GM21723 (cell line): ENCODE data around the gene PLA2G1B.

ENCODE experiments used
- ATAC-seq: cut with Tn5 transposase; IDR thresholded peaks from one replicate; pipeline ENCODE4 v1.9.1; 2021; ENCODE audit warnings: mild to moderate bottlenecking, moderate library complexity; ENCODE audit not compliant: unreplicated experiment

PLA2G1B gene

GRCh38 chr12:120331390-120331789, 3.8 kb upstream of the PLA2G1B start:
- no peak for ATAC-seq

GRCh38 chr12:120328228-120328627, 649 bp upstream of the PLA2G1B start:
- no peak for ATAC-seq

- ATAC-seq, result no peak
Measured at GRCh38 chr12:120324841-120325417, 2.6 kb downstream of the PLA2G1B start.

GRCh38 chr12:120323772-120324171, 3.8 kb downstream of the PLA2G1B start:
- ATAC-seq, result no peak

- no peak for ATAC-seq
Measured at GRCh38 chr12:120321382-120322202, 6.0 kb downstream of the PLA2G1B start.

- ATAC-seq, result peak; percentile 98
Measured at GRCh38 chr12:120317224-120318105, 10.1 kb downstream of the PLA2G1B start.

- ATAC-seq, result no peak
Measured at GRCh38 chr12:120316798-120317223, 10.8 kb downstream of the PLA2G1B start.

- no peak for ATAC-seq
Measured at GRCh38 chr12:120314220-120314619, 13.4 kb downstream of the PLA2G1B start.

GRCh38 chr12:120301962-120302815, 25.4 kb downstream of the PLA2G1B start, which contains the start of gene SIRT4:
SIRT4 (plus strand) TSS chr12:120302321; CDS start chr12:120303562, 1,241 bp downstream.
- peak; percentile 96 for ATAC-seq

- ATAC-seq, result peak; percentile 44
Measured at GRCh38 chr12:120292661-120293531, 34.7 kb downstream of the PLA2G1B start, which contains the start of gene RNU4-1. RNU4-1 (minus strand) TSS chr12:120293237.

GRCh38 chr12:120292411-120292660, 35.2 kb downstream of the PLA2G1B start:
- peak; percentile 5 for ATAC-seq

GRCh38 chr12:120290609-120291305, 36.8 kb downstream of the PLA2G1B start:
- ATAC-seq, result no peak

- no peak for ATAC-seq
Measured at GRCh38 chr12:120287491-120287890, 40.1 kb downstream of the PLA2G1B start.

GRCh38 chr12:120286768-120287490, 40.6 kb downstream of the PLA2G1B start:
- no peak for ATAC-seq

GRCh38 chr12:120284381-120284780, 43.2 kb downstream of the PLA2G1B start:
- no peak for ATAC-seq

GRCh38 chr12:120283318-120283717, 44.3 kb downstream of the PLA2G1B start:
- no peak for ATAC-seq

- no peak for ATAC-seq
Measured at GRCh38 chr12:120278137-120279069, 49.2 kb downstream of the PLA2G1B start.
